ENCODE measurements around the gene DYNC1H1.

The DYNC1H1 gene

DNA sequence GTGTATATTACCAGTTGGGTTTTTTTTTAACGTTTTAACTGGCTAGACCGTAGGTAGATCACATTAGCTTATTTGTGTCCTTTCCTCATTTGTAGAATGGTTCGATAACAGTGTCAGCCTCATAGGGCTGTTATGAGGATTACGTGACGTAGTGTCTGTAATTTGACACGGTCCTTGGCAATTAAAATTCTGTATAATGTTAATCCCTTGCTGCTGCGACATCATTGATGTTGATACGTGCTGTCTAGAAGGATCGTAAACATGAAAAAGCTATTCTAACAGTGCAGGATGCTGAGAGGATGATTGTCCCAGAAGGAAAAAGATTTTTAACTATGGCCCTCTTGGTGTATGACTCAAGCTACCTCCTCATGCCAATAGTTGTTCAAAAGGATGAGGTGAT, 71.5 kb downstream of the DYNC1H1 start:
- DNase-seq (ENCODE audit: low spot score), result no peak

DNA sequence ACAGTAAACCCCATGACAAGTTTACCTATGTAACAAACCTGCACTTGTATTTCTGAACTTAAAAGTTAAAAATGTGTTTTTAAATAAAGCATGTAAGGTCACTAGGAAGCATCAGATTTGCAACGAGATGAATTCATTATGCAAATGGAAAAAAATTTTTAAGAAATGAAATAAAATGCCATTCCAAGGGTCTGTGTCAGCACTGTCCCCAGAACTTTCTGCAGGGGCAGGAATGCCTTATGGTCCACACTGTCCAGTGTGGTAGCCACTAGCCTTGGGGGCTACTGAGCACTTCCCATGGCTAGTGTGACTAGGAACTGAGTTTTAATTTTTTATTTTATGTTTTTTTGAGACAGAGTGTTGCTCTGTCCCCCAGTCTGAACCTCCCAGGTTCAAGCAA, 73.3 kb downstream of the DYNC1H1 start:
- no peak for DNase-seq (ENCODE audit: low spot score)

DNA sequence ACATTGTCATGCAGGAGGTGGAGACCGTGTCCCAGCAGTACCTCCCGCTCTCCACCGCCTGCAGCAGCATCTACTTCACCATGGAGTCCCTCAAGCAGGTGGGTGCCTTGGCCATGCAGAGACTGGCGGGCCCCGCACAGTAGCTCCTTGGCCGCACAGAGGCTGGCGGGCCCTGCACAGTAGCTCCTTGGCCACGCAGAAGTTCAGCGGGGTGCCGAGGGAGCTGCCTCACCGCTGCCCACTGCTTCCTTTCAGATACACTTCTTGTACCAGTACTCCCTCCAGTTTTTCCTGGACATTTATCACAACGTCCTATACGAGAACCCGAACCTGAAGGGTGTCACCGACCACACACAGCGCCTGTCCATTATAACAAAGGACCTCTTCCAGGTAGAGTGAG, 74.8 kb downstream of the DYNC1H1 start:
- no peak for DNase-seq (ENCODE audit: low spot score)

DNA sequence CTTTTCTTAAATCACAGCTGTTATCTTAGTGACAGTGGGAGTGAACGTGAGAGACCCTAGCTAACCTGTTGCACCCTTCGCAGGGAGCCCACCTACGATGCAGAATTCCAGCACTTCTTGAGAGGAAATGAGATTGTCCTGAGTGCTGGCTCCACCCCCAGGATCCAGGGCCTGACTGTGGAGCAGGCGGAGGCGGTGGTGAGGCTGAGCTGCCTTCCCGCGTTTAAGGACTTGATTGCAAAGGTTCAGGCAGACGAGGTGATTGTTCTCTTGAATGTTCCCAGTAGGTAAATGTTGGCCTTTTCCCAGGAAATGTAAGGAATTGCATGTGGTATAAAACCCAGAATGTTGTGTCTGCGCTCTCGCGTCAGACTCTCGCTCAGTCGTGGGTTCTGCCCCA, 75.8 kb downstream of the DYNC1H1 start:
- no peak for DNase-seq (ENCODE audit: low spot score)

DNA sequence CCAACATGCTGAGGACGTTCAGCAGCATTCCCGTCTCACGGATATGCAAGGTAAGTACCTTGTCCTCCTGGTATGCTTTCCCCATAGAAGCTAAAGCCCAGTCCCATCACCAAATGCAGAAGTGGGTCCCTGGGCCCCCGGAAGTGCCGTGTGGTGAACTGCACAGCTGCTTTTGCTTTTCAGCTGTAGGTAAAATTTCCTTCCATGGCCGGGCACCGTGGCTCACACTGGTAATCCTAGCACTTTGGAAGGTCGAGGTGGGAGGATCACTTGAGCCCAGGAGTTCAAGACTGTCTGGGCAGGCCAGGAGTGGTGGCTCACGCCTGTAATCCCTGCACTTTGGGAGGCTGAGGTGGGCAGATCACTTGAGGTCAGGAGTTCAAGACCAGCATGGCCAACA, 78.3 kb downstream of the DYNC1H1 start:
- no peak for DNase-seq (ENCODE audit: low spot score)

DNA sequence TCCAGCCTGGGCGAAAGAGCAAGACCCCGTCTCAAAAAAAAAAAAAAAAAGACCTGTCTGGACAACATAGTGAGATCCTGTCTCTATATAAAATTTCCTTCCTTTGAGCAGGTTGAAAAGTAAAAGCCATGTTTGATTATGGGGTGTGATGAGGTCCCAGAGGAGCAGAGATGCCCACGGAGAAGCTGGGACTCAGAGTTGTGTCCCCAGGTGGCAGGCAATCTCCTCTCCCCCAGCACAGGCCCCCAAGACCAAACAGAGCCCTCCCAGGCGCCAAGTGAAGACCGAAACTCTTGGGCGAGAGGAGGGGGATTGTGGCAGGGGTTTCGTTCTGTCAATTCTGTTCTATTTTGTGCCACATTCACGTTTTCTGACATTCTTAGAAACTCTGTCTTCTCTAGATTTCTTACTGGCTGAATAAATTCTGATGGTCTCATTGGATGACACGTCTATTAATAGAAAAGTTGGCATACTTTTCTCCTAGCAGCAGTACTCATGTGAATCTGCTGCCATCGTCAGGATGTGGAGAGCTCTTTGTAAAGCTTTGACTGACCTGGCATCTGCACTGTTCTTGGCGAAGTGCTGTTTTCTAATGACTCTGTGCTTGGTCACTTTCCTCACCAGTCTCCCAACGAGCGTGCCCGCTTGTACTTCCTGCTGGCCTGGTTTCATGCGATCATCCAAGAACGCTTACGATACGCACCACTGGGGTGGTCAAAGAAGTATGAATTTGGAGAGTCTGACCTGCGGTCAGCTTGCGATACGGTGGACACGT, 79.1 kb downstream of the DYNC1H1 start:
- DNase-seq (ENCODE audit: low spot score), result no peak

DNA sequence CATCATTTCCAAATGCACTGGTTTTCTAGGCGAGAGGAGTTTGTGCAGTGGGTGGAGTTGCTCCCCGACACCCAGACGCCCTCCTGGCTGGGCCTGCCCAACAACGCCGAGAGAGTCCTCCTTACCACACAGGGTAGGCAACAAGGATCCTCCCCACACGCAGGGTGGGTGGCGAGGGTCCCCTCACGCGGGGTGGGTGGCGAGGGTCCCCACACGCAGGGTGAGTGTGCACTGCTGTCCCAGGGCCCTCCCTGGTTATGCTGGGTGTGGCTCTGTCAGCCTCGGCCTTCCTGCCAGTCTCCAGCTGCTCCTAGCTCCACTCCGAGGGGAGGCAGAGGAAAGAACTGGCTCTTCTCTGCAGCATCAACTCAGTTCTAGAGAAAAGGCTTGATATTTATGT, 80.2 kb downstream of the DYNC1H1 start:
- no peak for DNase-seq (ENCODE audit: low spot score)

DNA sequence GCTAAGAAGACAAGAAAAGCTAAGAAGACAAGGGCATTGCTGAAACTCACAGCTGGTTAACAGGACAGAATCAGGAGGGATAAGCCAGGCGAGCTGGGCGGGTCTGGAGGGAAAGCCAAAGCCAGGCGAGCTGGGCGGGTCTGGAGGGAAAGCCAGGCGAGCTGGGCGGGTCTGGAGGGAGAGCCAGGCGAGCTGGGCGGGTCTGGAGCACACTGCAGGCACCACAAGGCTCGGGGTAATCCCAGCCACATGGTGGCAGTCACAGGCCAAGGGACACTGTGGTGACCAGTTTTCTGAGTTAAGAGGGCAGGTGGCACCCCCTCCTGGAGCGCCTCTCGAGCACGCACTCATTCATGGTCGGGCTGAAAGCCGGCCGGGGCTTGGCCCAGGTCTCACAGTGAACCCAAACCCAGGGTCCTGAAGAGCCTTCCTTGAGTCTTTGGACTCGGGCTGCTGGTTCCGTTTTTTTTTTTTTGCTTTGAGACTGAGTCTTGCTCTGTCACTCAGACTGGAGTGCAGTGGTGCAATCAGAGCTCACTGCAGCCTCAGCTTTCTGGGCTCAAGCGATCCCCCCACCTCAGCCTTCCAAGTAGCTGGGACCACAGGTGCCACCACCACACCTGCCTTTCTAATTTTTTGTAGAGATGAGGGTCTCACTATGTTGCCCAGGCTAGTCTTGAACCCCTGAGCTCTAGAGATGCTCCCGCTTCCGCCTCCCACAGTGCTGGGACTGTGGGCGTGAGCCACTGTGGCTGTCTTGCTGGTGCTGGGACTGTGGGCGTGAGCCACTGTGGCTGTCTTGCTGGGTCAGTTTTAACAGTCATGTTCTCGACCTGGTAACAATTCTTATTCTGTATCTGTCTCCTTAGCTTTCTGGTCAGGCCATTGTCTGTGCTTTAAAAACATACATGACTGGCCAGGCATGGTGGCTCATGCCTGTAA, 82.2 kb downstream of the DYNC1H1 start:
- no peak for DNase-seq (ENCODE audit: low spot score)

DNA sequence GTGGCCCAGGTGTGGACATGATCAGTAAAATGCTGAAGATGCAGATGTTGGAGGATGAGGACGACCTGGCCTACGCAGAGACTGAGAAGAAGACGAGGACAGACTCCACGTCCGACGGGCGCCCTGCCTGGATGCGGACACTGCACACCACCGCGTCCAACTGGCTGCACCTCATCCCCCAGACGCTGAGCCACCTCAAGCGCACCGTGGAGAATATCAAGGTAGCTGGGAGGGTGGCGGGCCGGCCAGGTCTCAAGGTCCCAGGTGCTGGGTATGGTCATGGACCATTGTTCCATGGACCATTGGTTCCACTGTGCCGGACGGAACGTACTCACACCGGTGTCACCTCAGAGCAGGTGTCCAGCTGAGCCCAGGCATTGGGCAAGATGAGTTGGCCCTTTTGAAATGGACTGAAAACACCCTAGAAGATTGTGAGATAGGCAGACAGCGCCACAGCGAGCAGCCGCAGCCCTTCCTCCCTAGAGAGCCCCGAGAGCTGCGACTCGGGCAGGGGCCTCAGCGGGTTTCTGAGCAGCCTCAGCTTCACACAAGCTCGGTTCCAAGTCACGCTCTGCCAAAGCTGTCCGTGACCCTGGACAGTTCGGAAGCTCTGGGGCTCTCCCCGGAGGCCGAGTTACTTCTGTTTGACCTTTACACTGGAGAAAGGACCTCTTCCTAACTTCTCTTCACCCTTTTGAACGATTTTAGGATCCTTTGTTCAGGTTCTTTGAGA, 83.6 kb downstream of the DYNC1H1 start:
- no peak for DNase-seq (ENCODE audit: low spot score)

DNA sequence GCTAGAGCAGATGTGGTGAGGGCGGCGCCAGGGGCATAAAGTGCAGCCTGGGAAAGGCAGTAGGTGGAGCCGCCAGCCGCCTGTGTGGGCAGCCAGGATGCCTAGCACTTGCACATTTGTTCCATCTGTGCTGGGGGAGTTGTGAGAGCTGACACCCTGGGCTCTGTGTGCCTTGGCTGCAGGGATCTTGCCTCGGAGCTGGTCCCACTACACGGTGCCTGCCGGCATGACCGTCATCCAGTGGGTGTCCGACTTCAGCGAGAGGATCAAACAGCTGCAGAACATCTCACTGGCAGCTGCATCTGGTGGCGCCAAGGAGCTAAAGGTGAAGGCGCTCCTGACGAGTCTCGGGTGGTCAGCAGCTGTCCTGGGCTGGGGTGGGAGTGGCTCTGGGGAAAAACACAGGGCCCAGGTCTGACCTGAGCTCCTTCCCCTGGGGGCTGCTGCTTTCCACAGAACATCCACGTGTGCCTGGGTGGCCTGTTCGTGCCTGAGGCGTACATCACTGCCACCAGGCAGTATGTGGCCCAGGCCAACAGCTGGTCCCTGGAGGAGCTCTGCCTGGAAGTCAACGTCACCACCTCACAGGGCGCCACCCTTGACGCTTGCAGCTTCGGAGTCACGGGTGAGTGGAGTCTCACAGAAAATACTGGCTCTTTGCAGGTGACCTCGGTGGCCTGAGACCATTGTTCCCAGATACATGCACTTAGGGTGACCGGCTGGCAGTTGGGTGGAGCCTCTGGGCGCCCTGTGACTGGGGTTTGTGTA, 85.1 kb downstream of the DYNC1H1 start:
- no peak for DNase-seq (ENCODE audit: low spot score)

DNA sequence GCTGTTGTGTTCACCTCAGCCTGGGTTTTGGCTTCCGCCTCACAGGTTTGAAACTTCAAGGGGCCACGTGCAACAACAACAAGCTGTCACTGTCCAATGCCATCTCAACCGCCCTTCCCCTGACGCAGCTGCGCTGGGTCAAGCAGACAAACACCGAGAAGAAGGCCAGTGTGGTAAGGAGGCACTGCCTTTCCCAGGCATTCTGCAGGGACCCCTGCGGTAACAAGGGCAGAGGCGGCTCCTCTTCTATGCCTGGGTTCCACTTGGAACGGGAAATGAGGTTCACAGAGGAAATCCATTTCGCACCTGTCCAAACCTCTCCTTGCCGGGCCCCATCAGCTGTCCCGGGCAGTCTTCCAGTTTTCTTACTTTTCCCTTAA, 85.6 kb downstream of the DYNC1H1 start:
- no peak for DNase-seq (ENCODE audit: low spot score)

DNA sequence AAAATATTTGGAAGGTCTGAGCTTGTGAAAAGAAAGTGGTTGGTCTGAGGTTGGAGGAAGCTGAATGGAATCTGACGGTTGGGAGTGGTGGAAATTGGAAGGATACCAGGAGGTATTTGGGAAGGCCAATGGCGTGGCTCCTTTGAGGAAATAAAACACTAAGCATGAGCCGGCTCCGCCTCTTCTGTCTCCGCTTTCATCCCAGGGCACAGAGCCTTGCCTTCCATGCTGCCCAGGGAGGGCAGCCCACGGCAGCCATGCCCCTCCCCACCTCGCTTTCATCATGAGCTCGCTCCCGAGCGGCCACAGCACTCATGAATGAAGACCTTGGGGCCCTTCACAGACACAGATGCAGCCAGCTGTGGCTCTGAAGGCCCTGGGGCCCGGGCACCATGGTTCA, 86.3 kb downstream of the DYNC1H1 start:
- no peak for DNase-seq (ENCODE audit: low spot score)

DNA sequence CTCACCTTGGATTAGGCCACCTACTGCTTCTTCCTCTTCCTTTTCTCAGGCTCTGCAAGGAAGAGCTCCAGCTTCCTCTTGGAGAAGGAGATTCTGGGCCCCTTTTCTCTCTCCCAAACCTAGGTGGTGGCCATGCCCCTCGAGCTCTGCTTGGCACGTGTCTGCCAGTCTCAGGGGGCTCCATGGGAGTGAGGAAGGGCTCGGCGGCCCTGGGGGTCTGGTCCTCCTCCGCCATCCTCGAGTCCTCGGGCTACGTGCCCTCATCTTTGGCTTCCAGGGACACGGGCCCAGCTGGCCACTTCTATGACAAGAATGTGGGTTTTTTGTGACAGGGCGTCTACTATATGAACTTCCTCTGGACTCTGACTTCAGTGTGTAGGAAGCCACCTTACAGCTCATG, 88.1 kb downstream of the DYNC1H1 start:
- no peak for DNase-seq (ENCODE audit: low spot score)

DNA sequence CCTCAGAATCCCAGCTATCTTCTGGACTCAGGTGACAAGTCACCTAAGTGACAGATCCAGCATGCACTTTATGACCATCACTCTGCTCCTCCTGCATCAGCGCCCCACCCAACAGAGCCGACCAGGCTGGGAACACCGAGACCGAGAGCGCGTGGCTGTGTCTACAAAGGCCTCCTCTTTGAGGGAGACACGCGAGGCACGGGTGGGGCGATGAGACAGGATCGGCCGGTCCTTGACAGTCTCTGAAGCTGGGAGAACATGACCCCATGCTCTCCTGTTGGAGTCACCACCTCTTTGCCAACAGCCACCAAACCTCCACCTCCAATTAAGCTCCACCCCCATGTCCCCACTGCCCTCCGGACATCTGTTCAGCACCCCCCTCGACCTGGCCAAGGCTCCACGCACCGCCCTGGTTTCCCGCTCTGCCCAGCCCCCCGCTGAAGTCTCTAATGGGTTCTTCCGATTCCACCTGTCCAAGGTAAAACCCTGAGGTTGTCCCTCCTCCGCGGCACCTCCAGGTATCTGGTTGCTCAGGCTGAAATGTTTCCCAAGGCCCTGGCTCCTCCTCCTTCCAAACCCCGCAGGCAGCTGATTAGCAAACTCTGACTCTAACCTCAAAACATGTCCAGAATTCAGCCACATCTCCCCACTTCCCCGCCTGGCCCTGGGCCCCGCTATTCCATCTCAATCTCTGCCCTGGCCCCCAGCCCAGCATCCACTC, 91.0 kb downstream of the DYNC1H1 start:
- no peak for DNase-seq (ENCODE audit: low spot score)

DNA sequence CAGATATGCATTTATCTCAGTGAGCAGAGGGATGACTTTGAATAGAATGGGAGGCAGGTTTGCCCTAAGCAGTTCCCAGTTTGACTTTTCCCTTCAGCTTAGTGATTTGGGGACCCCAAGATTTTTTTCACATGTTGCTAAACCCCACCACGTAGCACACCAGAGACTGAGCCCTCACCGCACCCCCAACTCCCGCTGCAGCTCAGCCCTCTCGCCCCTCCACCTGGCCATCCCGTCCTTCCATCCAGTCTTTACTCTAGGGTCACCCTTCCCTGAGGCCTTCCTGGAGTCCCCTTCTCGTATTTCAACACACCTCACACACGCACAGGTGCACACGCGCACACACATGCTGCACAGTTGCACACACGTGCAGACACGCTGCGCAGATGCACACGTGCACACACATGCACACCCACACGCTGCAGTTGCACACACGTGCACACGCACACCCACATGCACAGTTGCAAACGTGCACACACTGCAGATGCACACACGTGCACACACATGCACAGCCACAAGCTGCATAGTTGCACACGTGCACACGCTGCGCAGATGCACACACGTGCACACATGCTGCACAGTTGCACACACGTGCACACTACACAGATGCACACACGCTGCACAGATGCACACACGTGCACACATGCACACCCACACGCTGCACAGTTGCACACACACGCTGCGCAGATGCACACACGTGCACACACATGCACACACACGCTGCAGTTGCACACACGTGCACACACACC, 92.5 kb downstream of the DYNC1H1 start:
- no peak for DNase-seq (ENCODE audit: low spot score)

DNA sequence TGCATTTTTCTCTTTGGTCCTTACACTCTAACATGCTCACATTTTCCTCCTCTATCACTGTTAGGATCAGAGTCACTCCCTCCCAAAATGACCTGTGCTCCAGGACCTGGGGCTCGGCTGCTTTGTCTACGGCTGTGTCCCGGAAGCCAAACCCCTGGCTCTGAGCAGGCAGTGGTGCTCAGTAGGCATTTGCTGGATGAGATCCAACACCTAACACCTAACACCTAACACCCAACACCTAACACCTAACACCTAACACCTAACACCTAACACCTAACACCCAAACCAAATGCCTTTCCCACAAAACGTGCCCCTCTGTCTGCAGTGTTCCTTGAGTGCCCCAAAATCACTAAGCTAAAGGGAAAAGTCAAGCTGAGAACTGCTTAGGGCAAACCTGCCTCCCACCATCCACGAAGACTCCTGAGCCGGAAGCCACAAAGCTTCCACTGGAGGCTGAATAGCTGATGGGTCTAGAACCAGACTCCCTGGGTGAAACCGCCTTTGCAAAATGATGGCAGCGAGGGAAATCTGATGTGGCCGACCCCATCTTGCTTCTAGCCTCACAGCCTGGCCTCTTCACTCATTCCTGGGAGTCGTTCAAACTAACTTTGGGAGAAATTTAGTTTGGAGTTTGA, 93.2 kb downstream of the DYNC1H1 start:
- no peak for DNase-seq (ENCODE audit: low spot score)

DNA sequence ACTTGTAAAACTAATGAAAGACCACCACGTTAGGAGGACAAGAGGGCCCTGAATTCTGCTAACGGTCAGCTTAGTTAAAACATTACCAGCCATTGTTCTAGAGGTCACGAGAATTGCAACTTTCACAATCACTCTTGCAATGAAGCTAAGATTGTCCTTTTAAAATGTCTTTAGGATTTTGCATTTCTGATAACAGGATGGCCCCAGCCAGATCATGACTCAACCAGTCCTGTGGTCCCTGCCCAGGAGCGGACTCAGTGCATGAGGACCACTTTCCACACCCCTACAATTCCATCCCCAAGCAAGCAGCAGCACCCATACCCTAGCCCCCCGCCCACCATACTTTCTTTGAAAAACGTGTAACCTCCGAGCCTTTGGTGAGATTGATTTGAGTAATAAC, 93.8 kb downstream of the DYNC1H1 start:
- no peak for DNase-seq (ENCODE audit: low spot score)

DNA sequence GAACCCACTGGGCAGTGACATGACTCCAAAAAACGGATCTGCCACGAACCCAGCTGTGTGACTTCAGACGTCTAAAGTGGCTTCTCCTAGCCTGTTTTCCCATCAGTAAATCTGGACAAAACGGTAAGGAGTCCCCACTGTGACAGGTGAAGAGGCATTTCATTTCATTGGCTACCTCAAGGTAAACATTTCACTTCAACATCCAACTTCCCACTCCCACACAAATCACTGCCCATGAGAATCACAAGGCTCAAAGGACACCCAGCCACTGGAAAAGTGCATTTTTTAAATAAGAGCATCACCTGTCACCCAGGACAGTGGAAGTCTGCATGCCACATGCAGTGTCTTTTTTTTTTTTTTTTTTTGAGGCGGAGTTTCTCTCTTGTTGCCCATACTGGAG, 94.6 kb downstream of the DYNC1H1 start:
- DNase-seq (ENCODE audit: low spot score), result no peak

DNA sequence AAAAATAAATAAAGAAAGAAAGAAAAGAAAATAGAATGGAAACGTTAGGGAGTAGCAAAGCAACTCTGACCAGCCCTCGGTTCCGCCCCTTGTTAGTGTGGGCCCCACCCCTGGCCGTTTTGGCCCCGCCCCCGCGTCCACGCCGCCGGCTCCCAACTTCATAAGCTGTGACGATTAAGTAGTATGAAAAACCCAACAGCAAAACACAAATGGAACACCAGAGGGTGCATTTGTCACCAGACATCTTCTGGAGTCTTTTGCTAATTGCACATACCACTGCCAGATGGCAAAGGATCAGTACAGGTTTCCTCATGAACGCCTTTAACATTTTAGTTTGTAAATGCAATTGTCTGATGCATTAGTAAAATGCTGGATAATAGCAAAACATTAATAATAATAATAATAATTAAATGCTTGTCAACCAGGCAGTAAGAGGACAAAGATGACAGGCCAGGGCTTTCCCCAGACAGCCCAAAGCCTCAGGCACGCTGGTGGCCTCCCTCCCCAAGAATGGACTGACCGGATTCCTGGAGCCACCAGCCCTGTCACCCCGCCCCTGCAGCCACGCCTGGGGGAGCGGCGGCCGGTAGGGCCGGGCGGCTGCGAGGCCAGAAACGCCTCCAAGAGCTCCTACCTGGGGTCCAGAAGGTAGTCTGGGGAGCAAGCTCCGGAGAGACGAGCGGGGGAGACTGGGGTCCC, 98.9 kb downstream of the DYNC1H1 start:
- DNase-seq (ENCODE audit: low spot score), result peak; percentile 88
